Pancreas (tissue), 10 donors: ENCODE measurements around the gene RGS1. TPM values are rescaled to one million over a fixed set of nuclear protein-coding genes. Genes with fewer than 3 reads are reported as not detected.

Experiments used
- ATAC-seq, 4 donors: fragments of 200-7000 bp; cut with Tn5 transposase; one replicate each; pipeline versions ENCODE4 v1.8.0 to v1.9.1; 2020; ENCODE audit warnings: mild to moderate bottlenecking in 4 of 4, moderate library complexity in 4 of 4
- DNase-seq, 6 donors: peaks; one replicate each; pipeline ENCODE4 v3.0.0-alpha.2; 2020
- FAIRE-seq: peaks from 2 replicates; lab custom pipeline; 2012; peaks lifted over from hg19 to GRCh38; lab: Jason Lieb, UNC
- H3K27ac ChIP-seq, 4 donors: fragments of 200-600 bp; sonication (generic); 1 replicate in 3 of 4; 2 replicates in 1 of 4; pipeline versions ENCODE4 v1.5.0 to v1.8.0; 2020
- H3K27me3 ChIP-seq, 4 donors: fragments of 200-600 bp; one replicate each; pipeline ENCODE4 v1.8.0; 2021
- H3K36me3 ChIP-seq, 3 donors: fragments of 200-600 bp; sonication (generic) in 1 of 3; one replicate each; pipeline versions ENCODE4 v1.5.0 to v1.8.0; 2020 to 2021
- H3K4me1 ChIP-seq, 3 donors: fragments of 200-600 bp; one replicate each; pipeline ENCODE4 v1.8.0; 2021
- H3K4me3 ChIP-seq, 4 donors: fragments of 200-600 bp; sonication (generic) in 2 of 4; one replicate each; pipeline versions ENCODE4 v1.5.0 to v1.8.0; 2020 to 2021
- H3K9me3 ChIP-seq, 4 donors: fragments of 200-600 bp; one replicate each; pipeline ENCODE4 v1.8.0; 2021
- WGBS, 2 donors: extraction: QIAGEN DNeasy Blood & Tissue Kit; methylation state at CpG; one replicate each; pipeline ENCODE4 v1.1.7; 2013; 5-methylcytosine and 5-hydroxymethylcytosine counted together
- intact Hi-C, 3 donors: fragments of 100-400 bp; cut with DNase I; formaldehyde crosslinking; loops; one replicate each; pipeline versions ENCODE4 v1.11.1 to v1.14.2; 2022
- polyA plus RNA-seq, 2 donors: library from polyadenylated mRNA; stranded (reverse); fragments of 200-250 nt; gene quantifications; one replicate each; pipeline ENCODE4 v1.2.3, GENCODE V29; 2013
- total RNA-seq, 6 donors: library from RNA; stranded (reverse); fragmentation: NEBNext Ultra II Directional in 4 of 6; extraction: Animal tissue kit (Norgen Biotek cat#: 25700) in 4 of 6; gene quantifications; one replicate each; pipeline versions ENCODE4 v1.2.1 to v1.2.4, GENCODE V29; 2021 to 2023
- TF ChIP-seq, protein P1 (sequence below), 4 donors: fragments of 200-600 bp; sonication (generic) in 3 of 4; IDR thresholded peaks; one replicate each; pipeline versions ENCODE4 v1.5.0 to v1.8.0; 2021; ENCODE audit warnings: antibody characterized with exemption in 4 of 4
- donor health status: healthy with polysubstance abuse.
- donor health status: DM: no; HTN: no; CAD: no; lungs with moderate emphysema.
- donor health status: DM: no; HTN: no; CAD: no.
- donor health status: control.
- donor health status: control.
- donor health status: Bipolar disorder and iron deficiency.
- donor health status: DM: yes; HTN: yes; CAD: no.
- donor health status: DM: no; HTN: no; CAD: no.
- donor health status: DM: no; HTN: no; CAD: no.
- donor health status: DM: yes; HTN: yes; CAD: no.

RGS1 gene
- total and polyA plus RNA-seq, 8 donors = 0.55 to 77.1 (median 2.1) TPM

- ATAC-seq (no peak), DNase-seq (no peak), FAIRE-seq (no peak)
- intact Hi-C loops = no loop called here
- H3K9me3 ChIP-seq = no peaks in the 10 kb centered on the region
- TF ChIP-seq, protein P1, sequence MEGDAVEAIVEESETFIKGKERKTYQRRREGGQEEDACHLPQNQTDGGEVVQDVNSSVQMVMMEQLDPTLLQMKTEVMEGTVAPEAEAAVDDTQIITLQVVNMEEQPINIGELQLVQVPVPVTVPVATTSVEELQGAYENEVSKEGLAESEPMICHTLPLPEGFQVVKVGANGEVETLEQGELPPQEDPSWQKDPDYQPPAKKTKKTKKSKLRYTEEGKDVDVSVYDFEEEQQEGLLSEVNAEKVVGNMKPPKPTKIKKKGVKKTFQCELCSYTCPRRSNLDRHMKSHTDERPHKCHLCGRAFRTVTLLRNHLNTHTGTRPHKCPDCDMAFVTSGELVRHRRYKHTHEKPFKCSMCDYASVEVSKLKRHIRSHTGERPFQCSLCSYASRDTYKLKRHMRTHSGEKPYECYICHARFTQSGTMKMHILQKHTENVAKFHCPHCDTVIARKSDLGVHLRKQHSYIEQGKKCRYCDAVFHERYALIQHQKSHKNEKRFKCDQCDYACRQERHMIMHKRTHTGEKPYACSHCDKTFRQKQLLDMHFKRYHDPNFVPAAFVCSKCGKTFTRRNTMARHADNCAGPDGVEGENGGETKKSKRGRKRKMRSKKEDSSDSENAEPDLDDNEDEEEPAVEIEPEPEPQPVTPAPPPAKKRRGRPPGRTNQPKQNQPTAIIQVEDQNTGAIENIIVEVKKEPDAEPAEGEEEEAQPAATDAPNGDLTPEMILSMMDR (IDR thresholded peaks at IDR 0.05) = no peak
- H3K27me3 ChIP-seq = no peaks in the 10 kb centered on the region
- no peak overlapping the region for H3K4me3 ChIP-seq
- H3K4me1 ChIP-seq = no peaks in the 10 kb centered on the region
- WGBS, 2 donors = 75 to 87% methylated on average over 3 of the region's 3 CpGs
- no peaks in the 10 kb centered on the region for H3K36me3 ChIP-seq
- no peak overlapping the region for H3K27ac ChIP-seq
These were observed 23.0 kb downstream of the RGS1 start for GRCh38 chr1:192598589-192598988.

- DNase-seq = no peak
- no peak for FAIRE-seq
- TF ChIP-seq, protein P1 (IDR thresholded peaks at IDR 0.05) = no peak
- Histone ChIP-seq H3K9me3 (no peaks in the 10 kb centered on the region), H3K36me3 (no peaks in the 10 kb centered on the region), H3K4me1 (no peaks in the 10 kb centered on the region), H3K4me3 (no peak overlapping the region), H3K27ac (no peak overlapping the region), H3K27me3 (no peaks in the 10 kb centered on the region)
- intact Hi-C loops = no loop called here
- 75 to 80% methylated on average over 1 of the region's 1 CpG for WGBS, 2 donors
- no peak for ATAC-seq
These were observed 24.7 kb downstream of the RGS1 start for GRCh38 chr1:192600275-192600674.

- TF ChIP-seq, protein P1 (IDR thresholded peaks at IDR 0.05) = no peak
- no peak overlapping the region for H3K27ac ChIP-seq
- H3K27me3 ChIP-seq = no peaks in the 10 kb centered on the region
- no peaks in the 10 kb centered on the region for H3K9me3 ChIP-seq
- intact Hi-C loops = no loop called here
- FAIRE-seq (no peak), ATAC-seq (no peak), DNase-seq (no peak)
- H3K36me3 ChIP-seq = no peaks in the 10 kb centered on the region
- H3K4me1 ChIP-seq = no peaks in the 10 kb centered on the region
- WGBS, 2 donors = 68 to 76% methylated on average over 1 of the region's 1 CpG
- no peak overlapping the region for H3K4me3 ChIP-seq
These were observed 25.6 kb downstream of the RGS1 start for GRCh38 chr1:192601143-192601542.

DNA sequence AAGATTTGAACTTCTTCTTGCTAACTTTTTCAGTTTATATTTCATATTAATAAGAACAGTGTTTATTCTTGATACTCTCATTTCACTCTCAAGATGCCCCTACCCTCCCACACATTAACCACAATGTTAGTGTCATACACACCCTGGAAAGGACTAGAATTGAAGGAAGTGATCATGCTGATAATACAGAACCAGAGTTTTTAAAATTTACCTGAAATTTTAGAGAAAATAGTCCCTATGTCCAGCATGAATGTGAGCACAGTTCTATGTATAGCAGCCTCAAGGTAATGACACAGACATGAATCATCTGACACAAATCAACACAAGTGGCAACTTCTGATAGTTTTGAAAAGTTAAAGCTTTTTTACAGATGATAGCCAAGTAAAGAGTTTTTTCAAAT lies 26.0 kb downstream of the RGS1 start:
- no peaks in the 10 kb centered on the region for H3K9me3 ChIP-seq
- no peaks in the 10 kb centered on the region for H3K4me1 ChIP-seq
- FAIRE-seq (no peak), ATAC-seq (no peak), DNase-seq (no peak)
- H3K36me3 ChIP-seq = no peaks in the 10 kb centered on the region
- no peaks in the 10 kb centered on the region for H3K27me3 ChIP-seq
- intact Hi-C loops = no loop called here
- no peak overlapping the region for H3K27ac ChIP-seq
- TF ChIP-seq, protein P1 (IDR thresholded peaks at IDR 0.05) = no peak
- no peak overlapping the region for H3K4me3 ChIP-seq

GRCh38 chr1:192602757-192603156 lies 27.2 kb downstream of the RGS1 start:
- FAIRE-seq (no peak), DNase-seq (no peak), ATAC-seq (no peak)
- H3K9me3 ChIP-seq = no peaks in the 10 kb centered on the region
- H3K4me1 ChIP-seq = no peaks in the 10 kb centered on the region
- WGBS, 2 donors = 54 to 67% methylated on average over 1 of the region's 1 CpG
- intact Hi-C loops = no loop called here
- no peaks in the 10 kb centered on the region for H3K27me3 ChIP-seq
- H3K36me3 ChIP-seq = no peaks in the 10 kb centered on the region
- no peak overlapping the region for H3K27ac ChIP-seq
- H3K4me3 ChIP-seq = no peak overlapping the region
- TF ChIP-seq, protein P1 (IDR thresholded peaks at IDR 0.05) = no peak
